C4-2B (cell line): ENCODE measurements around the gene PURA.

ENCODE experiments used
- CTCF ChIP-seq: fragments of 450-650 bp; conservative IDR thresholded peaks from 2 replicates; pipeline ENCODE4 v1.5.1; 2017; ENCODE audit warnings: mild to moderate bottlenecking
- ZFX ChIP-seq: fragments of 450-650 bp; IDR thresholded peaks from 2 replicates; pipeline ENCODE4 v1.6.1; 2017

GRCh38 chr5:140165101-140165922 lies 51.4 kb downstream of the PURA start:
- TF ChIP-seq CTCF (no peak), ZFX (no peak)
